Adrenal gland (tissue), 12 donors: ENCODE results near the gene TEX35. TPM values are rescaled to one million over a fixed set of nuclear protein-coding genes. Genes with fewer than 3 reads are reported as not detected.

Source experiments
- DNase-seq, 7 donors: peaks; one replicate each; pipeline ENCODE4 v3.0.0-alpha.2; 2019 to 2020
- H3K27ac ChIP-seq, 5 donors: fragments of 200-600 bp; sonication (generic) in 4 of 5; 1 replicate in 3 of 5; 2 replicates in 2 of 5; pipeline versions ENCODE4 v1.5.1 to v1.8.0; 2016 to 2020; ENCODE audit warnings: mild to moderate bottlenecking in 1 of 5
- H3K27me3 ChIP-seq: fragments of 200-600 bp; 2 replicates; pipeline ENCODE4 v1.8.0; 2021
- H3K36me3 ChIP-seq, 2 donors: fragments of 200-600 bp; replicated peaks in 1 of 2; 1 replicate in 1 of 2; 2 replicates in 1 of 2; pipeline versions ENCODE4 v1.5.1 to v1.8.0; 2018 to 2022
- H3K4me1 ChIP-seq, 2 donors: fragments of 200-600 bp; replicated peaks in 1 of 2; 1 replicate in 1 of 2; 2 replicates in 1 of 2; pipeline versions ENCODE4 v1.5.1 to v1.8.0; 2018 to 2021
- H3K4me3 ChIP-seq, 4 donors: fragments of 200-600 bp; sonication (generic) in 3 of 4; one replicate each; pipeline ENCODE4 v1.5.1; 2016 to 2018
- H3K9me3 ChIP-seq, 3 donors: fragments of 200-600 bp; sonication (generic) in 1 of 3; replicated peaks in 1 of 3; 1 replicate in 2 of 3; 2 replicates in 1 of 3; pipeline versions ENCODE4 v1.5.1 to v1.8.0; 2016 to 2021
- POLR2A ChIP-seq, 2 donors: fragments of 450-650 bp; IDR thresholded peaks; one replicate each; pipeline ENCODE4 v1.6.1; 2017; ENCODE audit warnings: antibody characterized with exemption in 2 of 2, mild to moderate bottlenecking in 2 of 2, moderate library complexity in 1 of 2
- WGBS, 4 donors: extraction: QIAGEN DNeasy Blood & Tissue Kit in 2 of 4; methylation state at CpG; one replicate each; pipeline versions ENCODE4 v1.1.5 to v1.1.7; 2013 to 2017; 5-methylcytosine and 5-hydroxymethylcytosine counted together
- intact Hi-C, 2 donors: fragments of 100-400 bp; cut with DNase I; formaldehyde crosslinking; loops; one replicate each; pipeline versions ENCODE4 v1.14.1 to v1.15.0; 2022 to 2023
- polyA plus RNA-seq, 3 donors: library from polyadenylated mRNA; stranded (reverse); fragments of 200-250 nt in 2 of 3; fragments of 350-450 nt in 1 of 3; fragmentation: Illumina TruSeq in 1 of 3; extraction: RNeasy Lipid Tissue Mini Kit (QIAGEN cat#74804) in 1 of 3; gene quantifications; one replicate each; pipeline ENCODE4 v1.2.3, GENCODE V29; 2013 to 2014
- total RNA-seq, 9 donors: library from RNA; depleted of rRNA in 4 of 9; stranded (reverse); fragments of >200 nt in 4 of 9; fragments of 120-200 nt in 1 of 9; fragmentation: NEBNext Ultra II Directional in 1 of 9; extraction: Animal tissue kit (Norgen Biotek cat#: 25700) in 1 of 9; gene quantifications; one replicate each; pipeline versions ENCODE4 v1.1.0 to v1.2.4, GENCODE V29; 2013 to 2023
- TF ChIP-seq, protein P1 (sequence below), 6 experiments: fragments of 450-650 bp in 4 of 6; fragments of 200-600 bp in 2 of 6; sonication (generic) in 1 of 6; IDR thresholded peaks; 1 replicate in 5 of 6; 2 replicates in 1 of 6; pipeline versions ENCODE4 v1.5.1 to v1.8.0; 2016 to 2021; ENCODE audit warnings: antibody characterized with exemption in 6 of 6, mild to moderate bottlenecking in 2 of 6, moderate library complexity in 1 of 6
- donor health status: healthy with polysubstance abuse.
- donor health status: Bipolar disorder and iron deficiency.
- donor health status: DM: yes; HTN: yes; CAD: no.
- donor health status: DM: no; HTN: no; CAD: no.
- donor health status: DM: no; HTN: no; CAD: no.
- donor health status: DM: yes; HTN: yes; CAD: no.

TEX35 gene
- total and polyA plus RNA-seq, 12 donors = not detected

DNA sequence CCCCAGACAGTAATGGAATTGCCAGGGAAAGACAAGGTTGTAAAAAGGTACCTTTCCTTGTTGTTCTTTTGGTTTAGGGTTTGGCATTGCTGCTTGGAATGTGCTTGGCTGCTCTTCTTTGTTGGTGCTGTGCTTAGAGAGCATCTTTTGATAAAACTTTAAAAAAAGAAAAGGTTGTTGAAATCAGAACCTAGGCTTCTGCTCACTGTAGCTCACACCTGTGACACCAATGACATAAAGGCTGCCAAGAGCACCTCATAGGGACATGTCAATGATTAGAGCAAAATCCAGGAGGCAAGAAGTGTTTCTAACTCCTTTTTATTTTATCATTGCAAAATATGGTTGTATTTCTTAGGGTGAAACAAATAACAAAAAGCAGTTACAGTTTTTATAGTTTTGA lies 45.1 kb upstream of the TEX35 start:
- Histone ChIP-seq H3K9me3 (no peaks in the 10 kb centered on the region), H3K27ac (no peak overlapping the region), H3K4me1 (no peaks in the 10 kb centered on the region), H3K27me3 (no peaks in the 10 kb centered on the region), H3K4me3 (no peak overlapping the region), H3K36me3 (peaks cover 0 to 8% of the 10 kb centered on the region in 2 donors)
- TF ChIP-seq, protein P1, sequence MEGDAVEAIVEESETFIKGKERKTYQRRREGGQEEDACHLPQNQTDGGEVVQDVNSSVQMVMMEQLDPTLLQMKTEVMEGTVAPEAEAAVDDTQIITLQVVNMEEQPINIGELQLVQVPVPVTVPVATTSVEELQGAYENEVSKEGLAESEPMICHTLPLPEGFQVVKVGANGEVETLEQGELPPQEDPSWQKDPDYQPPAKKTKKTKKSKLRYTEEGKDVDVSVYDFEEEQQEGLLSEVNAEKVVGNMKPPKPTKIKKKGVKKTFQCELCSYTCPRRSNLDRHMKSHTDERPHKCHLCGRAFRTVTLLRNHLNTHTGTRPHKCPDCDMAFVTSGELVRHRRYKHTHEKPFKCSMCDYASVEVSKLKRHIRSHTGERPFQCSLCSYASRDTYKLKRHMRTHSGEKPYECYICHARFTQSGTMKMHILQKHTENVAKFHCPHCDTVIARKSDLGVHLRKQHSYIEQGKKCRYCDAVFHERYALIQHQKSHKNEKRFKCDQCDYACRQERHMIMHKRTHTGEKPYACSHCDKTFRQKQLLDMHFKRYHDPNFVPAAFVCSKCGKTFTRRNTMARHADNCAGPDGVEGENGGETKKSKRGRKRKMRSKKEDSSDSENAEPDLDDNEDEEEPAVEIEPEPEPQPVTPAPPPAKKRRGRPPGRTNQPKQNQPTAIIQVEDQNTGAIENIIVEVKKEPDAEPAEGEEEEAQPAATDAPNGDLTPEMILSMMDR (IDR thresholded peaks at IDR 0.05) = no peak
- TF ChIP-seq POLR2A (IDR thresholded peaks at IDR 0.05) = no peak
- no peak for DNase-seq
- intact Hi-C loops = no loop called here

DNA sequence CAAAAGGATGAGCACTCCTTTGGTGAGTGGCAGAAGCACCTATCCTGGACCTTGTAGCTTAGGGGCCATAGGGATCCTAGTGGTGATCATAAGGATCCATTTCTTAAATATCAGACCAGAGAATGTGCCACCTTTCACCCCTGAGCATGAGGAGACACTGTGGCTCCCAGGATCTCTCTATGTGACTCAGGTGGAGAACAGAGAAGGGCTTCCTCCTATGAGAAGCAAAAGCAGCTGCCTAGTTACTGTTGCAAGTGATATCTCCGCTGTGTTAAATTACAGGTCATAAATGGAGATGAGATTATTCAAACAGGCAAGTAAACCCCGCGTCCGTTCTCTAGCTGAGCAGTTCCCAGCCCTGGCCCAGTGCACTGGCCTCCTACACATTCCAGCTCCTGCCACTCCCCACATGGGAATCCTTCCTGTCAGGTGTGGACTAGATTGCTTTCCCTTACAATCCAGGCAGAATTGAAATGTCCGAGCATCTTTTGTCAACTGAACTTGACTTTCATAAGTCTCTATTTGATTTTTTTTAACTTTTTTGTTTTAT lies 42.4 kb upstream of the TEX35 start:
- Histone ChIP-seq H3K4me1 (no peaks in the 10 kb centered on the region), H3K9me3 (no peaks in the 10 kb centered on the region), H3K4me3 (no peak overlapping the region), H3K27ac (no peak overlapping the region), H3K27me3 (no peaks in the 10 kb centered on the region), H3K36me3 (peaks cover 0 to 8% of the 10 kb centered on the region in 2 donors)
- no peak for DNase-seq
- no peak for TF ChIP-seq POLR2A (IDR thresholded peaks at IDR 0.05)
- TF ChIP-seq, protein P1 (IDR thresholded peaks at IDR 0.05) = no peak
- WGBS, 4 donors = 71 to 80% (median 73%) methylated on average over 5 of the region's 5 CpGs
- intact Hi-C loops = no loop called here

- TF ChIP-seq, protein P1 (IDR thresholded peaks at IDR 0.05) = no peak
- TF ChIP-seq POLR2A (IDR thresholded peaks at IDR 0.05) = no peak
Observed at GRCh38 chr1:178472531-178472930, 40.4 kb upstream of the TEX35 start.

DNA sequence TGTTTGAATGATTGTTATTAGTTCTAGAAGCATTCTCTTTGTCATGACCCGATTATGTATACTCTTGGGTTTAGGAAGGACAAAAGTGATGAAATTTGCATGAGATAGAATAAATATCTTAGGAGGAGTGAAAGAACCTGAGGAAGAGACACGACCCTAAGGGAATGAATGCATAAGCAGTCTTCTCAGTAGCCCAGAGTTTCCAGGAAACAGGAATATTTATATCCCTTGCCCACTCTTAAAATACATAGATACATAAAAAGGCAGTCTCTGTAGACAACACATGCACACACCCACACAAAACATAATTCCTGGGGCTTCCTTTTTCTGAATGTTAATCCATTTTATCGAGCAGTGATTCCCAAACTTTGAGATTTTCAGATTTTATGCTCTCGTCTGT lies 35.5 kb upstream of the TEX35 start:
- intact Hi-C loops = no loop called here
- no peak for DNase-seq
- Histone ChIP-seq H3K4me3 (no peak overlapping the region), H3K36me3 (no peaks in the 10 kb centered on the region), H3K27me3 (no peaks in the 10 kb centered on the region), H3K9me3 (no peaks in the 10 kb centered on the region), H3K4me1 (no peaks in the 10 kb centered on the region), H3K27ac (no peak overlapping the region)
- no peak for TF ChIP-seq POLR2A (IDR thresholded peaks at IDR 0.05)
- TF ChIP-seq, protein P1 (IDR thresholded peaks at IDR 0.05) = no peak
- 84 to 88% (median 88%) methylated on average over 4 of the region's 4 CpGs for WGBS, 4 donors

More at GRCh38 chr1:178472531-178472930, 40.4 kb upstream of the TEX35 start:
- H3K36me3 ChIP-seq = no peaks in the 10 kb centered on the region
- H3K27me3 ChIP-seq = no peaks in the 10 kb centered on the region
- no peak overlapping the region for H3K4me3 ChIP-seq
- H3K9me3 ChIP-seq = no peaks in the 10 kb centered on the region
- H3K4me1 ChIP-seq = no peaks in the 10 kb centered on the region
- no peak overlapping the region for H3K27ac ChIP-seq
- intact Hi-C loops = no loop called here
- DNase-seq = no peak
